Measurements from ENCODE around the gene ABCB10.

DNA sequence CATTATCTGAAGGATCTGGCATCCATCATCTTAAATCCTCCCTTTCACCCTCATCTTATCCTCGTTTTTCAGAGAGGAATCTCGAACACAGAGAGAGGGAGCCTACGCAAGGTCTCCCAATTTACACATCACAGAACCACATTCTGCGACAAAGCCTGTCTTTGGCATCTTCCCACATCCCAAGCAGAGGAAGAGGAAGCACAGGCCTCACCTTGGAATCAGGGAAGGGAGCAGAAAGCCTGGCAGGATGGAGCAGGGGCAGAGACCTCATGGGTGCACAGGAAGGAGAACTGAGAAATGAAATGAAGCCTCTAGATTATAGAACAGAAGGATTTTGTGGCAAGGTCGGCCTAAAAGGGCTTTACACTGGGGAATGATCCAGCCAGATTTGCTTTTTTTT lies 5.8 kb downstream of the ABCB10 start:
- TF ChIP-seq, protein P1, sequence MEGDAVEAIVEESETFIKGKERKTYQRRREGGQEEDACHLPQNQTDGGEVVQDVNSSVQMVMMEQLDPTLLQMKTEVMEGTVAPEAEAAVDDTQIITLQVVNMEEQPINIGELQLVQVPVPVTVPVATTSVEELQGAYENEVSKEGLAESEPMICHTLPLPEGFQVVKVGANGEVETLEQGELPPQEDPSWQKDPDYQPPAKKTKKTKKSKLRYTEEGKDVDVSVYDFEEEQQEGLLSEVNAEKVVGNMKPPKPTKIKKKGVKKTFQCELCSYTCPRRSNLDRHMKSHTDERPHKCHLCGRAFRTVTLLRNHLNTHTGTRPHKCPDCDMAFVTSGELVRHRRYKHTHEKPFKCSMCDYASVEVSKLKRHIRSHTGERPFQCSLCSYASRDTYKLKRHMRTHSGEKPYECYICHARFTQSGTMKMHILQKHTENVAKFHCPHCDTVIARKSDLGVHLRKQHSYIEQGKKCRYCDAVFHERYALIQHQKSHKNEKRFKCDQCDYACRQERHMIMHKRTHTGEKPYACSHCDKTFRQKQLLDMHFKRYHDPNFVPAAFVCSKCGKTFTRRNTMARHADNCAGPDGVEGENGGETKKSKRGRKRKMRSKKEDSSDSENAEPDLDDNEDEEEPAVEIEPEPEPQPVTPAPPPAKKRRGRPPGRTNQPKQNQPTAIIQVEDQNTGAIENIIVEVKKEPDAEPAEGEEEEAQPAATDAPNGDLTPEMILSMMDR (IDR thresholded peaks at IDR 0.05) = no peak
- TF ChIP-seq POLR2A (IDR thresholded peaks at IDR 0.05) = no peak
